Measurements from ENCODE around the gene OSBPL5.

Gene OSBPL5

DNA sequence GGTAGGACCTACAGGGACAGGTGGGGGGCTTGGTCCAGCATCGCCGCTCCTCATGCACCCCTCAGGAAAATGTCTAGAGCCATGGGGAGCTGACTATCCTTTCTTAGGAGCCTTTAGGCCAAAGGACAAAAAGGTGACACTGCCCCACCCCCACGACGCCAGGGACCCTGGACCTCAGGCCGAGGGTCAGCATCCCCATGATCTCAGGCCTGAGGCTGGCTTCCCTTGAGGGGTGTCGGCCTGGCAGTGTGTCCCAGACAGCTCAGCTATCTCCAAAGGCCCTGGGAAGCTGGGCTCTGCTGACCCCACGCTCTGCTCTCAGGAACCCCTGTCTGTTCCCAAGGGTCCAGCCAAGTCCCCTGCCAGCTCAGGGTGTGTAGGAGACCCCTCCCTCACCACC, 37.2 kb upstream of the OSBPL5 start:
- Mint-ChIP-seq H3K36me3 (ENCODE audit: low read depth) (no peaks in the 10 kb centered on the region), H3K27me3 (peaks cover 68% of the 10 kb centered on the region), H3K27ac (no peak overlapping the region), H3K4me3 (no peak overlapping the region), H3K9me3 (no peaks in the 10 kb centered on the region), H3K4me1 (ENCODE audit: low read depth) (peaks cover 4% of the 10 kb centered on the region)
- intact Hi-C loops (cut with micrococcal nuclease): no loop called here

DNA sequence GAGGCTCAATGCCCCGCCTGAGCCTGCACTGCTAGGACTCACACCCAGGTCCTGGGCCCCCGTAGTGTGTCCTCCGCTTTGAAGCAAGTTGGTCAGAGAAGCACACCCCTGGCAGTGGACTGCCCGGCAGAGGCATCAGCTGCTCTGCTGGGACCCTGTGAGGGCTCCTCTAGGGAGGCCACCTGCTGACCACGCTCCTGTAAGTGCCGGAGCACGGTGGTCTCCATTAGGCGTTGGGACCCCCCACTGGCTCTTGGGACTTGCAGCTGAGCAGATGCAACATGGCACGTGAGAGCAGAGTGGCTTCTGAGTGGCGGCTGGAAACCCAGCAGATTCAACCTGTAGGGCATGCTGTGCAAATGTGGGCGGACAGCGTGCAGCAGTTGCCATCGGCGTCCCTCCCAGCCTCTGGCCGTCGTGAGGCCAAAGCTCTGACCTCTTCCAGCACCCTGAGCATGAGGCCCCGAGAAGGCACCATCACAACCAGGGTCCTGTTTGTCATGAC, 36.6 kb upstream of the OSBPL5 start:
- Mint-ChIP-seq H3K4me1 (ENCODE audit: low read depth) (peaks cover 4% of the 10 kb centered on the region), H3K36me3 (ENCODE audit: low read depth) (no peaks in the 10 kb centered on the region), H3K27ac (no peak overlapping the region), H3K27me3 (peaks cover 73% of the 10 kb centered on the region), H3K4me3 (no peak overlapping the region), H3K9me3 (no peaks in the 10 kb centered on the region)
- intact Hi-C loops (cut with micrococcal nuclease): no loop called here

DNA sequence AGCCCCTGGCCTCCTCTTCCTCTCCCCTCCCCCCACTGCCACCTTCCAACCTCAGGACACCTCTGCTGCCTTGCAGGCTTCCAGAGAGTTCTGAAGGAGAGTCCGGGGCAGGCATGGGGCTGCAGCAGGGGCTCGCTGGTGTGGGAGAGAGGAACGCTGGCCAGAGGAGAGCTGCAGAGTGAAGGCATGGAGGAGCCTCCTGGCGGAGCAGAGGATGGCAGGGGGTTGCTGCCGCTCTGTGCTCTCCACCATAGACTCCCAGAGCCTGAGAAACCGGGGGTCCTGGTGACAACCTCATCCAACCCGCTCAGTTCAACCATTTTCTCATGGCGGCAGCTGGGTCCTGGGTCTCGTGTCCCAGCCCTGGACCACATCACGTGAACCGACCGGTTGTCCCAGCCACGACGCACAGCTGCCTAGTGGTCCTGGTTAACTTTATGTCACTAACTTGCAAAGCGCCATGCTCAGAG, 36.0 kb upstream of the OSBPL5 start:
- Mint-ChIP-seq H3K4me1 (ENCODE audit: low read depth) (peaks cover 4% of the 10 kb centered on the region), H3K27ac (no peak overlapping the region), H3K9me3 (no peaks in the 10 kb centered on the region), H3K4me3 (no peak overlapping the region), H3K36me3 (ENCODE audit: low read depth) (no peaks in the 10 kb centered on the region), H3K27me3 (peaks cover 73% of the 10 kb centered on the region)
- intact Hi-C loops (cut with micrococcal nuclease): no loop called here

DNA sequence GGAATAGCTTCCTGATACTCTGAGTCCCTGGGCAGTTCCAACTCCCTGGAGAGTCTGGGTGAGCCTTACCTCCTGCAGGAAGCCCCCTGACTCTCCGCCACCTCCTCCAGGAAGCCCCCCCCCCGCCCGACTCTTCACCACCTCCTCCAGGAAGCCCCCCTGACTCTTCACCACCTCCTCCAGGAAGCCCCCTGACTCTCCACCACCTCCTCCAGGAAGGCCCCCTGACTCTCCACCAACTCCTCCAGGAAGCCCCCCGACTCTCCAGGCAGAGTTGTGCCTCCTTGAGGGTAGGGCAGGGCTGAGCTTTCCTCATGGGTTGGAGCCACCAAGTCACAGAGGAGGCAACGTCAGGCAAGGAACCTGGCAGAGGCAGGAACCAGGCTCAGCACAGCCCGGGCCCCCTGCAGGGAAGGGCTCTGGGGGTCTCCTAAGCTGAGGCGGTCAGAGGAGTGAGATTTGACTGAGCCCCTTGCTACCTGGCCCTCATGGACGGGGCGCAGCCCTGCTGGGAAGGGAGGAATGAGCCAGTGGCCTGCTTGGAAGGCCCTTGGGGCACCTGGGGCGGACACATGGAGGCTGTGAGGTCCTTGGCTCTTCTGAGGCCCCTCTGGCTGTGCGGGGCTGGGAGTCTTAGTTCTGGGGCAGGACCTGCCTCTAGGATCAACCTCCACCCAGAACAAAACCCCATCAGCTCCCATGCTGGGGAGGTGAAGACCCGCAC, 35.4 kb upstream of the OSBPL5 start:
- H3K4me3 Mint-ChIP-seq: no peak overlapping the region
- H3K4me1 Mint-ChIP-seq (ENCODE audit: low read depth): peaks cover 3% of the 10 kb centered on the region
- H3K9me3 Mint-ChIP-seq: no peaks in the 10 kb centered on the region
- H3K27ac Mint-ChIP-seq: no peak overlapping the region
- intact Hi-C loops (cut with micrococcal nuclease): no loop called here
- H3K27me3 Mint-ChIP-seq: peaks cover 74% of the 10 kb centered on the region
- H3K36me3 Mint-ChIP-seq (ENCODE audit: low read depth): no peaks in the 10 kb centered on the region

GRCh38 chr11:3199537-3200295, 34.6 kb upstream of the OSBPL5 start:
- Mint-ChIP-seq H3K27me3 (peaks cover 74% of the 10 kb centered on the region), H3K4me3 (no peak overlapping the region), H3K36me3 (ENCODE audit: low read depth) (no peaks in the 10 kb centered on the region), H3K9me3 (no peaks in the 10 kb centered on the region), H3K27ac (no peak overlapping the region), H3K4me1 (ENCODE audit: low read depth) (peaks cover 7% of the 10 kb centered on the region)
- intact Hi-C loops (cut with micrococcal nuclease): no loop called here

DNA sequence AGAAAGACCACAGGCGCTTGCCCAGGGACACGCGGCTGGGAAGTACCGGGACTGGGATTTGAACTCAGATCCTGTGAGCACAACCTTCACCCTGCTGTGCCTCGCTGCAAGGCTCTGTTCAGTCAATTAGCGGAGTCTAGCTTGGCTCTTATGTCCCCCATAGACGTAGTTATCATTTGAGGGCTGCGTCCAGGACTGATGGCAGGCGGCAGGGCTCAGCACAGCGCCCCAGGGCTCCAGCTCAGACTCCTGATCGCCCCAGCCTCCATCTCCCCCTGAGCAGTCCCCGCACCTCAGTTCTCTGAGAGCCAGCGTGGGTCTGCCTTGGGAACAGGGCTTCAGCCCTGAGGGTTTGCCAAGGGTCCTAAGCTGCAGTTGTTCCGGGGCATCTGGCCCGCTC, 33.7 kb upstream of the OSBPL5 start:
- Mint-ChIP-seq H3K4me3 (no peak overlapping the region), H3K27me3 (peaks cover 75% of the 10 kb centered on the region), H3K36me3 (ENCODE audit: low read depth) (no peaks in the 10 kb centered on the region), H3K4me1 (ENCODE audit: low read depth) (peaks cover 7% of the 10 kb centered on the region), H3K27ac (no peak overlapping the region), H3K9me3 (no peaks in the 10 kb centered on the region)
- intact Hi-C loops (cut with micrococcal nuclease): no loop called here

DNA sequence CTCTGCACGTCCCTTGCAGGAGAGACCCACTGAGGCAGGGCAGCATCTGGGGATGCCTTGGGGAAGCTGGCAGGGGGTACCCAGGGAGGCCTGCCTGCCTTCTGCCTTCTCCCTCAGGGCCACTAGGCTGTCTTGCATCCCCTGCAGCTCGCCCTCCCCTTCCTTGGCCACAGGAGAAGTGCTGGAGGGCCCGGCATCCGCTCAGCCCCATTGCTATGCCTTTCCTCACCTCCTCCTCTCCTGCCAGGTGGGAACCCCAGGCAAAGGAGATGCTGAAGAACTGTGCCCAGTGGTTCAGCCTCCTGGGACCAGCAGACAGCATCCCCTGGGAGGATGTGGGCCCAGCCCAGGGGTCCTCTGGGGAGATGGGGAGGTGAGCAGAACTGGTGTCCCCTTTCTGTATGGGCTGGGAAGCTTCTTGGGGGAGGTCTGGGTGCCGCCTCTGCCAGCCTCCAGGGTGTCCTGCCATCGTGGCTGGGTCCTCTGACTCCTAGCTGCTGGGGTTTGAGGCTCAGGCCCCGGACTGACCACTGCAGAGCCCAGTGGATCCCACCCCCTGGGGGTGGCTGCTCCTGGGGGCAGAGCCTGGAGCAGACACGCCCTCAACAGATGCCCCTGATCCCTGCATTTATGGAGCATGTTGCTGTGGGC, 32.9 kb upstream of the OSBPL5 start:
- intact Hi-C loops (cut with micrococcal nuclease): no loop called here
- H3K9me3 Mint-ChIP-seq: no peaks in the 10 kb centered on the region
- H3K27ac Mint-ChIP-seq: no peak overlapping the region
- H3K4me1 Mint-ChIP-seq (ENCODE audit: low read depth): peaks cover 7% of the 10 kb centered on the region
- H3K27me3 Mint-ChIP-seq: peaks cover 75% of the 10 kb centered on the region
- no peaks in the 10 kb centered on the region for H3K36me3 Mint-ChIP-seq (ENCODE audit: low read depth)
- H3K4me3 Mint-ChIP-seq: no peak overlapping the region

DNA sequence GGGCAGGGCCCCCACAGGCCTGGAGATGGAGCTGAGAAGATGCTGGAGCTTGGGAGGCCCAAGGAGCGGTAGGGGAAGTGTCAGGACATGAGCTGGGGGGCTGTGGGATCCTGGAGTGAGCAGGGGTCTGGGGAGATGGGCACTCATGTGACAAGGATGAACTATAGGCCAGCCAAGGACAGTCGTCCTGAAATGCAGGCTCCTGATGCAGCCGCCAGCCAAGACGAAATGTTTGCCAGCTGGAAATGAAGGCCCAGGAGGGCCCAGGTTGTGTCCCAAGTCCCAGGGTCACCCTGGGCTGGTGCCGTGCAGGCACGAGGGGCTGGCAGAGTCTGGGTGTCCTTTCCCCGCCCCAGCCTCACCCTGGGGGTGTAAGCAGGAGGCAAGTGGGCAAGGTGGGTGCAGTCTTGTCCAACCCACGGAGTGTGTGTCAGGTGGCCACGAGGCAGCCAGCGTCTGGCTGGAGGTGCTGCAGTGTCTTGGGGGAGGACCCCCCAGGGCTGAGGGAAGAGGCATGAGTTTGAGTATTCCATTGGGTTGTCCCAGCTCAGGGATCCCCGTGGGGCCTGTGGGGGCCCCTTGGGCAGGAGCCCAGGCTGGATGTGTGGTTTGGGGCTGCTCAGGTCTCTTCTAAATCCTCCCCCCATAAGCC, 32.1 kb upstream of the OSBPL5 start:
- Mint-ChIP-seq H3K27me3 (peaks cover 73% of the 10 kb centered on the region), H3K4me3 (no peak overlapping the region), H3K4me1 (ENCODE audit: low read depth) (peaks cover 7% of the 10 kb centered on the region), H3K9me3 (no peaks in the 10 kb centered on the region), H3K27ac (no peak overlapping the region), H3K36me3 (ENCODE audit: low read depth) (no peaks in the 10 kb centered on the region)
- intact Hi-C loops (cut with micrococcal nuclease): no loop called here

DNA sequence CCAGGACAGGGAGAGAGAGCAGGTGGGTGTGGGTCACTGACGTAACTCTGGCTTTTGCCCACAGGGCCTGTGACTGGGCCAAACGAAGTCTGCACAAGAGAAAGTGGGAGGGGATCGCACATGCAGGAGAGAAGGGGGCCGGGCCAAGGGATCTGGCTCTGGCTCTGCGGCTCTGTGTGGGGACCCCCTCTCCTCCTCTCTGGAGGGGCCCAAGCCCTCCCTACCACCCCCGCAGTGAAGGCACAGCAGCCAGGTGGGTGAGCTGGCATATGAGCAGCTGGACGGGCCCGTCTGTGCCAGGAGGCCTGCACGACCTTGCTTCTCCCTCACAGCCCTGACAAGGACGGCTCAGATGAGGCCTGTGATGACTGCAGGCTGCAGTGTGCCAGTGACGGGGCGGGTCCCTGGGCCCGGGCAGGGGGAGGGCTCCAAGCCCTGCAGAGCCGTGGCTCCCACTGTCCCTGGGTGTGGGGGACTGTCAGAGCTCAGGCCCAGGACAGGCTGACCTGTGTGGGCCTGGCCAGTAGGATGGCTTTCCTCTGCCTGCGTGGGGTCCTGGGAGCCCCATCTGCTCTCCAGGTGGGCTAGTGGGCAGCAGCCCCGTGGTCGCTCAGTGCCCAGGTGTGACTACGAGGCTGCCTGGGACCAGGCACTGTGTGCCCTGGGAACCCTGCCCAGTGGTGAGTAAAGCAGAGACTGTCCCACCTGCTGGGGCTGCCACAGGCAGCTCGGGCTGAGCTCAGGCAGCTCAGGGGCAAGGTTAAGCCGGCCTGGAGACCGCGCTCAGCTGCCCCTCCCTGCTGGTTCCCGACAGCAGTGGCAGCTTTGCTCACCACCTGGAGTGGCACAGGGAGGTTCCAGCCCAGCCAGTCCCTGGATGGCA, 31.3 kb upstream of the OSBPL5 start:
- Mint-ChIP-seq H3K36me3 (ENCODE audit: low read depth) (no peaks in the 10 kb centered on the region), H3K9me3 (no peaks in the 10 kb centered on the region), H3K27ac (no peak overlapping the region), H3K4me3 (no peak overlapping the region), H3K27me3 (peaks cover 68% of the 10 kb centered on the region), H3K4me1 (ENCODE audit: low read depth) (peaks cover 7% of the 10 kb centered on the region)
- intact Hi-C loops (cut with micrococcal nuclease): no loop called here

- Mint-ChIP-seq H3K27ac (no peak overlapping the region), H3K36me3 (ENCODE audit: low read depth) (no peaks in the 10 kb centered on the region)
- intact Hi-C loops (cut with micrococcal nuclease): no loop called here
These were observed 30.4 kb upstream of the OSBPL5 start for GRCh38 chr11:3195251-3196160.

GRCh38 chr11:3194016-3194816, 29.1 kb upstream of the OSBPL5 start:
- intact Hi-C loops (cut with micrococcal nuclease): no loop called here
- H3K27me3 Mint-ChIP-seq: peaks cover 57% of the 10 kb centered on the region
- peaks cover 7% of the 10 kb centered on the region for H3K4me1 Mint-ChIP-seq (ENCODE audit: low read depth)

More at GRCh38 chr11:3195251-3196160, 30.4 kb upstream of the OSBPL5 start:
- Mint-ChIP-seq H3K4me3 (no peak overlapping the region), H3K9me3 (no peaks in the 10 kb centered on the region), H3K4me1 (ENCODE audit: low read depth) (peaks cover 7% of the 10 kb centered on the region), H3K27me3 (peaks cover 59% of the 10 kb centered on the region)

More at GRCh38 chr11:3194016-3194816, 29.1 kb upstream of the OSBPL5 start:
- Mint-ChIP-seq H3K36me3 (ENCODE audit: low read depth) (no peaks in the 10 kb centered on the region), H3K9me3 (no peaks in the 10 kb centered on the region), H3K27ac (no peak overlapping the region), H3K4me3 (no peak overlapping the region)
